Heart left ventricle (tissue), 16 donors: ENCODE results near the gene DLL1. TPM values are rescaled to one million over a fixed set of nuclear protein-coding genes. Genes with fewer than 3 reads are reported as not detected.
A peak's percentile ranks its signal among the peaks of the same experiment; 100 is the strongest.

ENCODE experiments used
- ATAC-seq, 4 donors: fragments of 200-7000 bp; cut with Tn5 transposase; one replicate each; pipeline ENCODE4 v1.9.1; 2020 to 2022; ENCODE audit warnings: moderate library complexity in 4 of 4, mild to moderate bottlenecking in 3 of 4, moderate number of reproducible peaks in 1 of 4
- DNase-seq, 5 donors: peaks; one replicate each; pipeline ENCODE4 v3.0.0-alpha.2; 2020
- H3K27ac ChIP-seq, 12 donors: fragments of 200-600 bp; sonication (generic) in 4 of 12; one replicate each; pipeline versions ENCODE4 v1.5.0 to v1.8.0; 2016 to 2022; ENCODE audit warnings: mild to moderate bottlenecking in 2 of 12
- H3K27me3 ChIP-seq, 9 donors: fragments of 200-600 bp; sonication (generic) in 2 of 9; one replicate each; pipeline versions ENCODE4 v1.5.1 to v1.8.0; 2016 to 2022; ENCODE audit warnings: mild to moderate bottlenecking in 3 of 9
- H3K36me3 ChIP-seq, 9 donors: fragments of 200-600 bp; sonication (generic) in 2 of 9; one replicate each; pipeline versions ENCODE4 v1.5.0 to v1.8.0; 2018 to 2022; ENCODE audit warnings: mild to moderate bottlenecking in 2 of 9
- H3K4me1 ChIP-seq, 12 donors: fragments of 200-600 bp; sonication (generic) in 4 of 12; one replicate each; pipeline versions ENCODE4 v1.5.0 to v1.8.0; 2016 to 2022; ENCODE audit warnings: mild to moderate bottlenecking in 3 of 12
- H3K4me3 ChIP-seq, 12 donors: fragments of 200-600 bp; sonication (generic) in 4 of 12; one replicate each; pipeline versions ENCODE4 v1.5.0 to v1.8.0; 2017 to 2022; ENCODE audit warnings: mild to moderate bottlenecking in 9 of 12, moderate library complexity in 4 of 12
- H3K9me3 ChIP-seq, 12 donors: fragments of 200-600 bp; sonication (generic) in 4 of 12; one replicate each; pipeline versions ENCODE4 v1.5.0 to v1.8.0; 2016 to 2022; ENCODE audit warnings: mild to moderate bottlenecking in 1 of 12
- POLR2A ChIP-seq, 2 donors: fragments of 450-650 bp; IDR thresholded peaks; one replicate each; pipeline ENCODE4 v1.6.1; 2017; ENCODE audit warnings: antibody characterized with exemption in 2 of 2, mild to moderate bottlenecking in 2 of 2, moderate library complexity in 2 of 2
- WGBS, 4 donors: extraction: QIAGEN DNeasy Blood & Tissue Kit in 2 of 4; methylation state at CpG; one replicate each; pipeline versions ENCODE4 v1.1.5 to v1.1.7; 2013 to 2018; 5-methylcytosine and 5-hydroxymethylcytosine counted together
- intact Hi-C, 10 donors: fragments of 100-400 bp; cut with DNase I; formaldehyde crosslinking; loops; one replicate each; pipeline versions ENCODE4 v1.11.1 to v1.14.2; 2022
- polyA plus RNA-seq, 2 donors: library from polyadenylated mRNA; stranded (reverse); fragments of 200-250 nt; gene quantifications; one replicate each; pipeline ENCODE4 v1.2.3, GENCODE V29; 2013
- total RNA-seq, 9 donors: library from RNA; depleted of rRNA in 2 of 9; stranded (reverse); fragments of >200 nt in 2 of 9; fragmentation: NEBNext Ultra II Directional in 3 of 9; extraction: Animal tissue kit (Norgen Biotek cat#: 25700) in 3 of 9; gene quantifications; one replicate each; pipeline versions ENCODE4 v1.1.0 to v1.2.4, GENCODE V29; 2016 to 2023
- TF ChIP-seq, protein P1 (sequence below), 12 donors: fragments of 200-600 bp; sonication (generic) in 4 of 12; IDR thresholded peaks; one replicate each; pipeline versions ENCODE4 v1.5.0 to v1.8.0; 2018 to 2022; ENCODE audit warnings: antibody characterized with exemption in 12 of 12, mild to moderate bottlenecking in 5 of 12
- donor health status: ischemic (EF 13 %, LVEDD 7.1; RV severe dilation, severe dysfunction).
- donor health status: healthy with polysubstance abuse.
- donor health status: DM: no; HTN: yes; CAD: no.
- donor health status: DM: no; HTN: no; CAD: no.
- donor health status: ischemic (EF 25% LVEDD 6.9; RV normal size, moderate dysfunction).
- donor health status: ischemic (EF 25% LVEDD 5.7; RV mildly dilated, moderate dysfunction).
- donor health status: healthy.
- donor health status: DM: yes; HTN: yes; CAD: no.
- donor health status: ischemic (EF 35%, LVEDD 5.7; RV mildly dilated, moderate dysfunction).
- donor health status: nonischemic (EF 11% LVEDD 7.7; RV severe dilation, severe dysfunction).
- donor health status: DM: yes; HTN: yes; CAD: no.
- donor health status: PGD.
- donor health status: ischemic (EF 29% LVEDD 5.4; RV normal size, mild dysfunction).
- donor health status: nonischemic (EF 23%, LVEDD 6.1; RV moderate dilation, normal function).

The DLL1 gene
- total and polyA plus RNA-seq, 11 donors: 2.6 to 10.7 (median 8.0) TPM

DNA sequence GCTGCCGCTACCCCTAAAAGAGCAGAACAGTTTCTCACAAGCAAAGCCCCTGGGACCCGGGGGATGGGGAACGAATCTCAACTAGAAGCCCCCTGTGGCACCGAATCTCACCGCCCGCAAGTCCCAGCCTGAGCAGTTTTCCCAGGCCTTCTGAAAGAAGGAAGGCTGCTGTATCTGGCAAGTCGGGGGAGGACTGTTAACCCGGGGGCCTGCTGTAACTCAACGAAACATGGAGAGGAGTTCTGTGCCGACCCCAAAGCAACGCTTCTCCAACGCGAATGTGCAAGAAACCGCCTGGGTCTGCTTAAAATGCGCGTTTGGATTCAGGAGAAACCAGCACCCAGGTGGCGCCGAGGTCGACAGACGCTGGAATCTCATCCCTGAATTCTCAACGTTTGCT, 34.2 kb downstream of the DLL1 start:
- intact Hi-C loops: no loop called here
- no peak for ATAC-seq
- Histone ChIP-seq H3K36me3 (no peaks in the 10 kb centered on the region), H3K9me3 (no peaks in the 10 kb centered on the region), H3K27ac (no peak overlapping the region), H3K4me1 (peaks cover 0 to 3% (median 0%) of the 10 kb centered on the region in 12 donors), H3K4me3 (no peak overlapping the region), H3K27me3 (no peaks in the 10 kb centered on the region)
- DNase-seq: peak in 1 of 5 donors; percentile 19
- no peak for TF ChIP-seq POLR2A (IDR thresholded peaks at IDR 0.05)
- TF ChIP-seq, protein P1, sequence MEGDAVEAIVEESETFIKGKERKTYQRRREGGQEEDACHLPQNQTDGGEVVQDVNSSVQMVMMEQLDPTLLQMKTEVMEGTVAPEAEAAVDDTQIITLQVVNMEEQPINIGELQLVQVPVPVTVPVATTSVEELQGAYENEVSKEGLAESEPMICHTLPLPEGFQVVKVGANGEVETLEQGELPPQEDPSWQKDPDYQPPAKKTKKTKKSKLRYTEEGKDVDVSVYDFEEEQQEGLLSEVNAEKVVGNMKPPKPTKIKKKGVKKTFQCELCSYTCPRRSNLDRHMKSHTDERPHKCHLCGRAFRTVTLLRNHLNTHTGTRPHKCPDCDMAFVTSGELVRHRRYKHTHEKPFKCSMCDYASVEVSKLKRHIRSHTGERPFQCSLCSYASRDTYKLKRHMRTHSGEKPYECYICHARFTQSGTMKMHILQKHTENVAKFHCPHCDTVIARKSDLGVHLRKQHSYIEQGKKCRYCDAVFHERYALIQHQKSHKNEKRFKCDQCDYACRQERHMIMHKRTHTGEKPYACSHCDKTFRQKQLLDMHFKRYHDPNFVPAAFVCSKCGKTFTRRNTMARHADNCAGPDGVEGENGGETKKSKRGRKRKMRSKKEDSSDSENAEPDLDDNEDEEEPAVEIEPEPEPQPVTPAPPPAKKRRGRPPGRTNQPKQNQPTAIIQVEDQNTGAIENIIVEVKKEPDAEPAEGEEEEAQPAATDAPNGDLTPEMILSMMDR (IDR thresholded peaks at IDR 0.05): no peak
- 89 to 95% (median 92%) methylated on average over 21 of the region's 21 CpGs for whole genome bisulfite sequencing, 4 donors

DNA sequence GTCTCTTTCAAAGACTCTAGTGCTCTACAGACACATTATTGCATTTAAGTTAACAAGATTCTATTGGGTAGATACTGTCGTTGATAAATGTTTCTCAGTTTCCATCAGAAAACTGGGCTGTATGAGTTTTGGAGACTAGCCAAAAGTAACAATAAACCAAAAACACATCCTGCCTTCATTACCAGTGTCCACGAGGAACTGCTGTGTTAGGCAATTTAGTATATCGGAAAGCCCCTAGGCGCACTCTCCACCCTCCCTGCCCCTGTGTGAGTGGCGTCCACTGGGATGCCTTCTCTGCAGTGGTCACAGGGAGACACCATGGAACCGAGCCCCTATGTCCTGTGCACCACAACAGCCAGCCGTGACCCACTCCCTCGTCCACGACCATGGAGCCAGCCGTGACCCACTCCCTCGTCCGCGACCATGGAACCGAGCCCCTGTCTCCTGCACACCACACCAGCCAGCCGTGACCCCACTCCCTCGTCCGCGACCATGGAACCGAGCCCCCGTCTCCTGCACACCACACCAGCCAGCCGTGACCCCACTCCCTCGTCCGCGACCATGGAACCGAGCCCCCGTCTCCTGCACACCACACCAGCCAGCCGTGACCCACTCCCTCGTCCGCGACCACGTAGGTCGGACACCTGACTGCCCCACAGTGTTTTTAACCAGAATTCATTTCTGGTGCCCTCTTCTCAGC, 35.3 kb downstream of the DLL1 start:
- peak in 1 of 5 donors; percentile 15 for DNase-seq
- peak in 1 of 4 donors; percentile 37 for ATAC-seq
- no peaks in the 10 kb centered on the region for H3K36me3 ChIP-seq

DNA sequence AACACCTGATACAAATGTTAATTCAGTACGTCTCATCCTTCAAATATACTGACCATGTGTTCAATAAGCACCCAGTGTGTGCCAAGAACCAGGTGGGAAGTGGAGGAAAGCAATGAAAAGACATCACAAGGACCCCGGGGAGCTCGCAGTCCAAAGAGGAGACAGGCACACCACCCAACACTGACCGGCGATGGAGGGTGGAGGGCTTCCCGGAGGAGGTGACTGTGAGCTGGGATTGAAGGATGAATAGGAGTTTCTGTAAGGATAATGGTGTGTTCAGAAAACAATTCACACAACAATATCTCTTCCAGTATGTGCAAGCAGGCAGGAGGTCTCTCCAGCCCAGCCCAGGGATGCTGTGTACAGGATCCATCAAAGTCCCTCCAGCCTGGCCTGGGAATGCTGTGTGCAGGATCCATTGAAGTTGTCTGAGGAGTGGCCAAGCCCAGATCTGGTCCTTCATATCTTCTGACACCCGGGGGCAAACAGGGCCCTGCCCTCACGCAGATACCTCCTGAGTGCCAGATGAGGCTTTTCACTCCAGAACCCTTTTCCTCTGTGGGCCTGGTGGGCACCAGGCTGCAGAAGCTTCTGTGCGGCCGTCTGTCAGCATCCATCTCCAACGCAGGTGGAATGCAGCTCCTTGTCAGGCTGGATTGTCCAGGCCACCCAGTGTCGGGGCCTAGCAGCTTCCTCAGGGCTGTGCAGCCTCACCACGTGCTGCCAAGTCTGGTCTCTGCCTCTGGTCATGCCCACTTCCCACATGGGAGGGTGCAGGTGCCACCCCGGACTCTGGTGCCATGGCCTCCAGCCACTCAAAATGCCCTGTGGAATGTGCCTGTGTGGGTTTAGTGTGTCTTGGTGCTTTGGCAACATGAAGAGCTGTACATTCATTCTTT, 36.3 kb downstream of the DLL1 start:
- DNase-seq (peak in 1 of 5 donors; percentile 21), ATAC-seq (no peak)
- WGBS, 4 donors: 83 to 97% (median 89%) methylated on average over 8 to 14 of the region's 14 CpGs
- Histone ChIP-seq H3K27me3 (no peaks in the 10 kb centered on the region), H3K27ac (no peak overlapping the region), H3K4me3 (no peak overlapping the region), H3K9me3 (no peaks in the 10 kb centered on the region), H3K36me3 (no peaks in the 10 kb centered on the region), H3K4me1 (peaks cover 0 to 3% (median 0%) of the 10 kb centered on the region in 12 donors)
- intact Hi-C loops: no loop called here
- TF ChIP-seq, protein P1 (IDR thresholded peaks at IDR 0.05): no peak
- TF ChIP-seq POLR2A (IDR thresholded peaks at IDR 0.05): no peak

More for the DNA sequence above, 35.3 kb downstream of the DLL1 start:
- 87 to 91% (median 88%) methylated on average over 32 of the region's 32 CpGs for WGBS, 4 donors
- TF ChIP-seq, protein P1 (IDR thresholded peaks at IDR 0.05): no peak
- no peak for TF ChIP-seq POLR2A (IDR thresholded peaks at IDR 0.05)
- intact Hi-C loops: no loop called here
- no peaks in the 10 kb centered on the region for H3K27me3 ChIP-seq
- H3K9me3 ChIP-seq: no peaks in the 10 kb centered on the region
- H3K4me3 ChIP-seq: no peak overlapping the region
- H3K4me1 ChIP-seq: peaks cover 0 to 3% (median 0%) of the 10 kb centered on the region in 12 donors
- H3K27ac ChIP-seq: no peak overlapping the region

DNA sequence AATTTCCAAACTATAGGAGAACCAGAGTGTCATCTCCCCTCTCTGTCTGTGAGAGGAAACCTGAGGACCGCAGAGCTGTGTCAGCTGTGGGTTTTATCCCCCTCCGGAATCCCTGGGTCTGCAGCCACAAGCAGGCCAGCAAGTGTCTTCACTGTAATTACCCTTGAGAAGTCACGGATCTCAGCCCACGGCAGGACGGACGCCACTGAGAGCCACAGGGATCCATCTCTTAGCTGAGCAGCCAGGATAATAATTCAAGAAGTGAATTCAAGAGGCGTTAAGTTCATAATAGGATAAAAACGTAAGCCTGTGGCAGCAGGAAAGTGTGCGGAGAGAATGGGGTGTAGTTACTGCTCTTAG, 37.0 kb downstream of the DLL1 start:
- H3K4me1 ChIP-seq: peaks cover 0 to 4% (median under 1%) of the 10 kb centered on the region in 12 donors
- peak in 1 of 5 donors; percentile 8 for DNase-seq
- no peaks in the 10 kb centered on the region for H3K27me3 ChIP-seq
- no peak for TF ChIP-seq POLR2A (IDR thresholded peaks at IDR 0.05)
- TF ChIP-seq, protein P1 (IDR thresholded peaks at IDR 0.05): no peak
- ATAC-seq: no peak
- H3K36me3 ChIP-seq: no peaks in the 10 kb centered on the region
- H3K4me3 ChIP-seq: no peak overlapping the region
- WGBS, 4 donors: 93 to 98% (median 94%) methylated on average over 9 of the region's 9 CpGs
- no peak overlapping the region for H3K27ac ChIP-seq
- intact Hi-C loops: no loop called here
- H3K9me3 ChIP-seq: no peaks in the 10 kb centered on the region
